Transverse colon (tissue), 4 donors: ENCODE data around the gene TRANK1.

Experiments
- POLR2A ChIP-seq: fragments of 450-650 bp; IDR thresholded peaks from one replicate; pipeline ENCODE4 v1.6.1; 2016; ENCODE audit warnings: antibody characterized with exemption, mild to moderate bottlenecking, moderate library complexity
- POLR2AphosphoS5 ChIP-seq, 3 donors: sonication (generic); formaldehyde crosslinking; IDR thresholded peaks; one replicate each; pipeline ENCODE4 v1.6.1; 2016; ENCODE audit warnings: antibody characterized with exemption in 3 of 3
- TF ChIP-seq, protein P1 (sequence below), 5 experiments: fragments of 200-600 bp in 3 of 5; fragments of 450-650 bp in 2 of 5; sonication (generic) in 3 of 5; IDR thresholded peaks; 1 replicate in 2 of 5; 2 replicates in 3 of 5; pipeline ENCODE4 v1.5.1; 2016 to 2017; ENCODE audit warnings: antibody characterized with exemption in 5 of 5, inconsistent platforms in 3 of 5, mild to moderate bottlenecking in 2 of 5, moderate library complexity in 1 of 5

DNA sequence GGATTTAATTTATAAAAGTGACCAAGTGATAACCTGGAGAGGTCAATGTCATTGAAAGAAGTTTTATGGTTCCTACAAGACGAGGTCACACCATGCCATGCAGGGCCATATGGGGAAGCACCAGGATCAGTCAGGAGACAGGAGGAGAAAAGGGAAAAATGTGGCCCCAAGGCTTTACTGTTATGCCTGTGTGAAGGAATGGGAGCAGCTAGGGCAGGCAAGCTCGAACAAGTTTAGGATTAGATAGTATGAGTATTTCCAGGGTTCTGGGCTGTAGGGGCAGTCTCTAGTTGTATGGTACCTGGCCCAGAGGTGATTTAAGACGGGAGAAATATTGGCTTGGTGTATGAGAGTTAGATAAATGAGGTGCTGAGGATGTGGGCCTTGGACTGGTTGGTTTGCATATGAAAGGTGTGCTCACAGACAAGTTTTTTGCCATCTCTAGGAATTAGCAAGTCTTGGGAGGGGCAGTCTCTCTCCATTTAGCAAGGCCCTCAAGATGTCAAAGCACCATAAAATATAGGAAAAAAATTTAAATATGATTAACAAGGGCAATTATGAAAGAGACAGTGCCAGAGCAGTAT lies 144.2 kb downstream of the TRANK1 start:
- TF ChIP-seq, protein P1, sequence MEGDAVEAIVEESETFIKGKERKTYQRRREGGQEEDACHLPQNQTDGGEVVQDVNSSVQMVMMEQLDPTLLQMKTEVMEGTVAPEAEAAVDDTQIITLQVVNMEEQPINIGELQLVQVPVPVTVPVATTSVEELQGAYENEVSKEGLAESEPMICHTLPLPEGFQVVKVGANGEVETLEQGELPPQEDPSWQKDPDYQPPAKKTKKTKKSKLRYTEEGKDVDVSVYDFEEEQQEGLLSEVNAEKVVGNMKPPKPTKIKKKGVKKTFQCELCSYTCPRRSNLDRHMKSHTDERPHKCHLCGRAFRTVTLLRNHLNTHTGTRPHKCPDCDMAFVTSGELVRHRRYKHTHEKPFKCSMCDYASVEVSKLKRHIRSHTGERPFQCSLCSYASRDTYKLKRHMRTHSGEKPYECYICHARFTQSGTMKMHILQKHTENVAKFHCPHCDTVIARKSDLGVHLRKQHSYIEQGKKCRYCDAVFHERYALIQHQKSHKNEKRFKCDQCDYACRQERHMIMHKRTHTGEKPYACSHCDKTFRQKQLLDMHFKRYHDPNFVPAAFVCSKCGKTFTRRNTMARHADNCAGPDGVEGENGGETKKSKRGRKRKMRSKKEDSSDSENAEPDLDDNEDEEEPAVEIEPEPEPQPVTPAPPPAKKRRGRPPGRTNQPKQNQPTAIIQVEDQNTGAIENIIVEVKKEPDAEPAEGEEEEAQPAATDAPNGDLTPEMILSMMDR (IDR thresholded peaks at IDR 0.05): no peak
- TF ChIP-seq POLR2A (no peak), POLR2AphosphoS5 (IDR thresholded peaks at IDR 0.05) (no peak)
